ENCODE measurements around the gene RMND5A. TPM values are rescaled to one million over a fixed set of nuclear protein-coding genes. Genes with fewer than 3 reads are reported as not detected.

RMND5A gene
- polyA plus RNA-seq, 1 donor, result 36.6 TPM

Other genes with a start within 250 kb of the RMND5A start
- 129 TPM for gene CHMP3, start 156.8 kb upstream of the RMND5A start, polyA plus RNA-seq (ENCODE audit: insufficient read length)
- 32.8 TPM for gene RNF103, start 96.4 kb upstream of the RMND5A start, polyA plus RNA-seq (ENCODE audit: insufficient read length)
- gene CD8A, start 70.6 kb downstream of the RMND5A start, polyA plus RNA-seq (ENCODE audit: insufficient read length), result 0.10 TPM
- 0.28 TPM for gene CD8B, start 141.6 kb downstream of the RMND5A start, polyA plus RNA-seq (ENCODE audit: insufficient read length)
- gene RGPD1, start 221.8 kb downstream of the RMND5A start, polyA plus RNA-seq (ENCODE audit: insufficient read length), result 0.94 TPM

Measured in hindlimb muscle (tissue), 1 donor.